HG02884 (cell line): ENCODE data around the gene MCEE.
"Not testable (repeated sequence)": the region's sequence is repeated elsewhere in the genome, so short reads cannot be mapped to it uniquely, and the experiment has no call there.

Experiments used
- ATAC-seq: cut with Tn5 transposase; IDR thresholded peaks from one replicate; pipeline ENCODE4 v1.9.1; 2021; ENCODE audit warnings: mild to moderate bottlenecking, moderate library complexity; ENCODE audit not compliant: unreplicated experiment

MCEE gene

GRCh38 chr2:71083752-71084312 lies 46.2 kb downstream of the MCEE start:
- ATAC-seq, result not testable (repeated sequence)

GRCh38 chr2:71083297-71083696 lies 46.7 kb downstream of the MCEE start:
- ATAC-seq, result not testable (repeated sequence)

- no peak for ATAC-seq
These were observed 47.4 kb downstream of the MCEE start for GRCh38 chr2:71082402-71083252.

- ATAC-seq, result no peak
These were observed 51.4 kb downstream of the MCEE start for GRCh38 chr2:71078624-71079023.

- ATAC-seq, result no peak
These were observed 55.1 kb downstream of the MCEE start for GRCh38 chr2:71074893-71075395.

- ATAC-seq, result no peak
These were observed 56.6 kb downstream of the MCEE start for GRCh38 chr2:71073475-71073874.

GRCh38 chr2:71072492-71072891 lies 57.5 kb downstream of the MCEE start:
- no peak for ATAC-seq

GRCh38 chr2:71071681-71072398 lies 58.2 kb downstream of the MCEE start:
- ATAC-seq, result peak; percentile 40

- no peak for ATAC-seq
These were observed 59.5 kb downstream of the MCEE start for GRCh38 chr2:71070294-71071093.

GRCh38 chr2:71069376-71069775 lies 60.7 kb downstream of the MCEE start:
- no peak for ATAC-seq

- peak; percentile 44 for ATAC-seq
These were observed 61.6 kb downstream of the MCEE start, which contains the start of gene NAGK for GRCh38 chr2:71068218-71069035. Gene NAGK (plus strand): TSS chr2:71068648. CDS start chr2:71068684, 36 bp downstream.

- peak; percentile 2 for ATAC-seq
These were observed 62.3 kb downstream of the MCEE start for GRCh38 chr2:71067567-71068217.

GRCh38 chr2:71066856-71067255 lies 63.2 kb downstream of the MCEE start:
- no peak for ATAC-seq

GRCh38 chr2:71064754-71065621 lies 65.0 kb downstream of the MCEE start:
- ATAC-seq, result peak; percentile 25

- ATAC-seq, result no peak
These were observed 65.9 kb downstream of the MCEE start for GRCh38 chr2:71064110-71064611.

GRCh38 chr2:71063216-71063615 lies 66.8 kb downstream of the MCEE start:
- ATAC-seq, result no peak

GRCh38 chr2:71060871-71061270 lies 69.2 kb downstream of the MCEE start:
- no peak for ATAC-seq

- no peak for ATAC-seq
These were observed 69.8 kb downstream of the MCEE start for GRCh38 chr2:71060211-71060610.
